ENCODE measurements around the gene SCCPDH. TPM values are rescaled to one million over a fixed set of nuclear protein-coding genes. Genes with fewer than 3 reads are reported as not detected.

Gene SCCPDH
- total RNA-seq, 2 donors from 2014 or later = 25.1 to 28.9 TPM

GRCh38 chr1:246803883-246804282, 79.7 kb downstream of the SCCPDH start:
- Mint-ChIP-seq H3K4me1 (peaks cover 14% of the 10 kb centered on the region), H3K4me3 (no peak overlapping the region), H3K36me3 (ENCODE audit: low read depth) (no peaks in the 10 kb centered on the region), H3K9me3 (peaks cover 6% of the 10 kb centered on the region), H3K27me3 (ENCODE audit: insufficient read depth) (no peaks in the 10 kb centered on the region), H3K27ac (no peak overlapping the region)
- no peak overlapping the region for H3K4me3 ChIP-seq (ENCODE audit: low read length)
- H3K27me3 ChIP-seq (ENCODE audit: control insufficient read depth, insufficient read depth, low read length, poor library complexity, severe bottlenecking) = no peaks in the 10 kb centered on the region
- H3K9me3 ChIP-seq (ENCODE audit: control insufficient read depth, low read length) = no peaks in the 10 kb centered on the region
- no peaks in the 10 kb centered on the region for H3K36me3 ChIP-seq (ENCODE audit: control insufficient read depth, insufficient read depth, low read length)
- H3K27ac ChIP-seq (ENCODE audit: low read depth, low read length) = no peak overlapping the region
- TF ChIP-seq CTCF (conservative IDR thresholded peaks at IDR 0.05) = no peak
- no peaks in the 10 kb centered on the region for H3K4me1 ChIP-seq (ENCODE audit: control insufficient read depth, insufficient read depth, low read length)
- whole genome bisulfite sequencing, 2 experiments (ENCODE audit: insufficient coverage in 1 of 2, insufficient read length in 1 of 2) = 91 to 93% methylated on average over 5 of the region's 5 CpGs
- no peak overlapping the region for H3K9ac ChIP-seq (ENCODE audit: extremely low read depth, low read length, poor library complexity, severe bottlenecking)
- DNase-seq = no peak

GRCh38 chr1:246805135-246805716, 81.0 kb downstream of the SCCPDH start:
- WGBS, 2 experiments (ENCODE audit: insufficient coverage in 1 of 2, insufficient read length in 1 of 2) = 88 to 91% methylated on average over 4 to 9 of the region's 10 CpGs
- H3K36me3 Mint-ChIP-seq (ENCODE audit: low read depth) = no peaks in the 10 kb centered on the region
- Histone ChIP-seq H3K27me3 (ENCODE audit: control insufficient read depth, insufficient read depth, low read length, poor library complexity, severe bottlenecking) (no peaks in the 10 kb centered on the region), H3K9ac (ENCODE audit: extremely low read depth, low read length, poor library complexity, severe bottlenecking) (no peak overlapping the region), H3K27ac (ENCODE audit: low read depth, low read length) (no peak overlapping the region), H3K4me3 (ENCODE audit: low read length) (no peak overlapping the region), H3K9me3 (ENCODE audit: control insufficient read depth, low read length) (no peaks in the 10 kb centered on the region), H3K36me3 (ENCODE audit: control insufficient read depth, insufficient read depth, low read length) (no peaks in the 10 kb centered on the region), H3K4me1 (ENCODE audit: control insufficient read depth, insufficient read depth, low read length) (no peaks in the 10 kb centered on the region)
- H3K9me3 Mint-ChIP-seq = peaks cover 17% of the 10 kb centered on the region
- H3K27me3 Mint-ChIP-seq (ENCODE audit: insufficient read depth) = no peaks in the 10 kb centered on the region
- DNase-seq = no peak
- H3K27ac Mint-ChIP-seq = no peak overlapping the region
- TF ChIP-seq CTCF (conservative IDR thresholded peaks at IDR 0.05) = no peak
- H3K4me3 Mint-ChIP-seq = no peak overlapping the region
- peaks cover 7% of the 10 kb centered on the region for H3K4me1 Mint-ChIP-seq

- H3K9ac ChIP-seq (ENCODE audit: extremely low read depth, low read length, poor library complexity, severe bottlenecking) = no peak overlapping the region
- H3K4me3 ChIP-seq (ENCODE audit: low read length) = no peak overlapping the region
- H3K9me3 ChIP-seq (ENCODE audit: control insufficient read depth, low read length) = no peaks in the 10 kb centered on the region
- H3K9me3 Mint-ChIP-seq = peaks cover 23% of the 10 kb centered on the region
- no peak for DNase-seq
- no peaks in the 10 kb centered on the region for H3K4me1 ChIP-seq (ENCODE audit: control insufficient read depth, insufficient read depth, low read length)
- no peaks in the 10 kb centered on the region for H3K36me3 ChIP-seq (ENCODE audit: control insufficient read depth, insufficient read depth, low read length)
- peaks cover 11% of the 10 kb centered on the region for H3K4me1 Mint-ChIP-seq
- H3K36me3 Mint-ChIP-seq (ENCODE audit: low read depth) = no peaks in the 10 kb centered on the region
- H3K27ac ChIP-seq (ENCODE audit: low read depth, low read length) = no peak overlapping the region
- peak; percentile 28 for TF ChIP-seq CTCF (conservative IDR thresholded peaks at IDR 0.05)
- H3K4me3 Mint-ChIP-seq = no peak overlapping the region
- no peaks in the 10 kb centered on the region for H3K27me3 Mint-ChIP-seq (ENCODE audit: insufficient read depth)
- no peak overlapping the region for H3K27ac Mint-ChIP-seq
- H3K27me3 ChIP-seq (ENCODE audit: control insufficient read depth, insufficient read depth, low read length, poor library complexity, severe bottlenecking) = no peaks in the 10 kb centered on the region
- WGBS, 2 experiments (ENCODE audit: insufficient coverage in 1 of 2, insufficient read length in 1 of 2) = 89 to 91% methylated on average over 5 to 6 of the region's 6 CpGs
These were observed 85.3 kb downstream of the SCCPDH start for GRCh38 chr1:246809473-246809872.

Data from endodermal cell (in vitro differentiated cells).